Keratinocyte (primary cell): ENCODE data around the gene PDCD6IP.

Experiments
- CTCF ChIP-seq, 3 experiments: IDR thresholded peaks in 1 of 3; conservative IDR thresholded peaks in 1 of 3; optimal IDR thresholded peaks in 1 of 3; 2 replicates in 2 of 3; 3 replicates in 1 of 3; pipeline versions ENCODE3 to v1.5.1; 2011; ENCODE audit warnings: low read length in 3 of 3, mild to moderate bottlenecking in 3 of 3, moderate library complexity in 2 of 3, control low read depth in 1 of 3, inconsistent platforms in 1 of 3; ENCODE audit not compliant: insufficient read depth in 2 of 3; ENCODE audit errors: extremely low read depth in 1 of 3
- EZH2 ChIP-seq: IDR thresholded peaks from one replicate; pipeline ENCODE4 v1.6.1; 2012; ENCODE audit warnings: inconsistent platforms, mild to moderate bottlenecking, low read length, moderate library complexity

DNA sequence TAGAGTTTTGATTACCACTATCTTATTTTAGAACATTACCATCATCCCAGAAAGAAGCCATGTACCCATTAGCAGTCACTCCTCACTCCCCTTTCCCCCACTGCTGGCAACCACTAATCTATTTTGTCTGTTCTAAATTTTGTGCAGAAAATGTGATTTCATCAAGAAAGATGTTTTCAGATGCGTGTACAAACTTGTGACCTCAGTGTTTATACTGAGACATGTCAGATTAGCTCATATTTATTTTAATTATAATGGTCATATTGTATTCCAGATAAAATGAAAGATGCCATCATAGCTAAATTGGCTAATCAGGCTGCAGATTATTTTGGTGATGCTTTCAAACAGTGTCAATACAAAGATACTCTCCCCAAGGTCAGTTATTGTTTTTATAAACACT lies 27.8 kb downstream of the PDCD6IP start:
- no peak for TF ChIP-seq CTCF (optimal IDR thresholded peaks at IDR 0.05 in 1 of 3, IDR thresholded peaks at IDR 0.05 in 1 of 3, conservative IDR thresholded peaks at IDR 0.05 in 1 of 3; ENCODE audit: extremely low read depth in 1 of 3, insufficient read depth in 2 of 3, low read length in 3 of 3)
- TF ChIP-seq EZH2 = no peak
